CD4-positive, alpha-beta T cell (primary cell): ENCODE data around the gene RUBCN. TPM values are rescaled to one million over a fixed set of nuclear protein-coding genes. Genes with fewer than 3 reads are reported as not detected.
"Not testable (repeated sequence)": the region's sequence is repeated elsewhere in the genome, so short reads cannot be mapped to it uniquely, and the experiment has no call there.

ENCODE experiments used
- ATAC-seq: fragments of 200-7000 bp; cut with Tn5 transposase; one replicate; pipeline ENCODE4 v1.10.0; 2022; ENCODE audit warnings: mild to moderate bottlenecking; ENCODE audit not compliant: poor library complexity
- CTCF ChIA-PET: fragments of 350-600 bp; sonication (Branson Sonifier 250); formaldehyde crosslinking; loops from one replicate; lab custom pipeline; 2021; ENCODE audit warnings: antibody characterized with exemption, inconsistent platforms; lab: Charles Lee
- POLR2A ChIA-PET: fragments of 350-600 bp; sonication (Branson Sonifier 250); formaldehyde crosslinking; loops from one replicate; lab custom pipeline; 2021; ENCODE audit warnings: antibody characterized with exemption, inconsistent platforms; lab: Charles Lee
- DNase-seq, 14 experiments: peaks; one replicate each; pipeline ENCODE4 v3.0.0-alpha.2; 2013 to 2020; ENCODE audit warnings: mixed read lengths in 2 of 14
- H3K27ac ChIP-seq, 2 donors: one replicate each; pipeline versions ENCODE4 v1.5.1 to v1.7.0; 2013; ENCODE audit warnings: low read length in 2 of 2, low read depth in 1 of 2, mild to moderate bottlenecking in 1 of 2
- H3K27me3 ChIP-seq, 2 experiments: 1 replicate in 1 of 2; 2 replicates in 1 of 2; pipeline versions ENCODE4 v1.6.1 to v1.7.0; 2013; ENCODE audit warnings: low read length in 2 of 2, control low read depth in 1 of 2, mild to moderate bottlenecking in 1 of 2, moderate library complexity in 1 of 2; ENCODE audit not compliant: insufficient read depth in 2 of 2, control insufficient read depth in 1 of 2
- H3K36me3 ChIP-seq: one replicate; pipeline ENCODE4 v1.6.1; 2013; ENCODE audit warnings: low read length, control low read depth; ENCODE audit not compliant: insufficient read depth
- H3K4me1 ChIP-seq: one replicate; pipeline ENCODE4 v1.6.1; 2013; ENCODE audit warnings: low read length, control low read depth; ENCODE audit not compliant: insufficient read depth
- H3K4me3 ChIP-seq: one replicate; pipeline ENCODE4 v1.5.1; 2013; ENCODE audit warnings: mild to moderate bottlenecking, low read length, moderate library complexity
- H3K9me3 ChIP-seq, 2 experiments: 1 replicate in 1 of 2; 2 replicates in 1 of 2; pipeline versions ENCODE4 v1.6.1 to v1.7.0; 2013; ENCODE audit warnings: low read length in 2 of 2, mild to moderate bottlenecking in 2 of 2, control low read depth in 1 of 2, moderate library complexity in 1 of 2; ENCODE audit not compliant: control insufficient read depth in 1 of 2, insufficient read depth in 1 of 2
- H3K27ac Mint-ChIP-seq: one replicate; pipeline ENCODE4 v1.8.0; 2020; ENCODE audit warnings: mixed read lengths
- H3K27me3 Mint-ChIP-seq: one replicate; pipeline ENCODE4 v1.8.0; 2021; ENCODE audit warnings: mixed read lengths
- H3K36me3 Mint-ChIP-seq: one replicate; pipeline ENCODE4 v1.8.0; 2021; ENCODE audit warnings: low read depth, mixed read lengths
- H3K4me1 Mint-ChIP-seq: one replicate; pipeline ENCODE4 v1.8.0; 2021; ENCODE audit warnings: low read depth, mixed read lengths
- H3K4me3 Mint-ChIP-seq: one replicate; pipeline ENCODE4 v1.8.0; 2020; ENCODE audit warnings: mild to moderate bottlenecking, mixed read lengths
- H3K9me3 Mint-ChIP-seq: one replicate; pipeline ENCODE4 v1.8.0; 2020; ENCODE audit warnings: mixed read lengths
- intact Hi-C, 2 experiments: fragments of 100-400 bp; cut with DNase I in 1 of 2; cut with micrococcal nuclease in 1 of 2; formaldehyde crosslinking; loops; one replicate each; pipeline versions ENCODE4 v1.15.1 to v1.9.0; 2023 to 2025; cut with DNase I, micrococcal nuclease
- total RNA-seq, 174 experiments: library from RNA in 2 of 174; stranded (reverse) in 2 of 174; gene quantifications; one replicate each; pipeline ENCODE4 v1.2.3 and lab custom pipeline; 2021 to 2026
- TF ChIP-seq, protein P1 (sequence below): fragments of 200-600 bp; IDR thresholded peaks from one replicate; pipeline ENCODE4 v1.8.0; 2022; ENCODE audit warnings: antibody characterized with exemption, mild to moderate bottlenecking

The RUBCN gene
- total RNA-seq, 2 experiments from 2014 or later = 35.3 to 38.9 TPM

GRCh38 chr3:197730200-197730599, 6.5 kb downstream of the RUBCN start:
- H3K9me3 Mint-ChIP-seq = no peaks in the 10 kb centered on the region
- POLR2A ChIA-PET = interaction anchor here (0.6 to 1.4 kb wide), 4 partner anchors 18 to 131 kb away, joined by 3 read pairs; no protein-coding TSS in a partner anchor
- Histone ChIP-seq H3K9me3 (no peaks in the 10 kb centered on the region), H3K27ac (no peak overlapping the region), H3K36me3 (peaks cover 4% of the 10 kb centered on the region), H3K4me1 (peaks cover 17% of the 10 kb centered on the region), H3K4me3 (no peak overlapping the region), H3K27me3 (no peaks in the 10 kb centered on the region)
- ATAC-seq = peak; percentile 68
- TF ChIP-seq, protein P1, sequence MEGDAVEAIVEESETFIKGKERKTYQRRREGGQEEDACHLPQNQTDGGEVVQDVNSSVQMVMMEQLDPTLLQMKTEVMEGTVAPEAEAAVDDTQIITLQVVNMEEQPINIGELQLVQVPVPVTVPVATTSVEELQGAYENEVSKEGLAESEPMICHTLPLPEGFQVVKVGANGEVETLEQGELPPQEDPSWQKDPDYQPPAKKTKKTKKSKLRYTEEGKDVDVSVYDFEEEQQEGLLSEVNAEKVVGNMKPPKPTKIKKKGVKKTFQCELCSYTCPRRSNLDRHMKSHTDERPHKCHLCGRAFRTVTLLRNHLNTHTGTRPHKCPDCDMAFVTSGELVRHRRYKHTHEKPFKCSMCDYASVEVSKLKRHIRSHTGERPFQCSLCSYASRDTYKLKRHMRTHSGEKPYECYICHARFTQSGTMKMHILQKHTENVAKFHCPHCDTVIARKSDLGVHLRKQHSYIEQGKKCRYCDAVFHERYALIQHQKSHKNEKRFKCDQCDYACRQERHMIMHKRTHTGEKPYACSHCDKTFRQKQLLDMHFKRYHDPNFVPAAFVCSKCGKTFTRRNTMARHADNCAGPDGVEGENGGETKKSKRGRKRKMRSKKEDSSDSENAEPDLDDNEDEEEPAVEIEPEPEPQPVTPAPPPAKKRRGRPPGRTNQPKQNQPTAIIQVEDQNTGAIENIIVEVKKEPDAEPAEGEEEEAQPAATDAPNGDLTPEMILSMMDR = no peak
- H3K27ac Mint-ChIP-seq = peak overlapping the region; percentile 49
- CTCF ChIA-PET = interaction anchor here (1.4 kb wide), 1 partner anchor 131 kb away, joined by 3 read pairs; no protein-coding TSS in a partner anchor
- H3K36me3 Mint-ChIP-seq = peaks cover 17% of the 10 kb centered on the region
- H3K4me3 Mint-ChIP-seq = peak overlapping the region; percentile 56
- H3K4me1 Mint-ChIP-seq = peaks cover 42% of the 10 kb centered on the region
- H3K27me3 Mint-ChIP-seq = no peaks in the 10 kb centered on the region
- DNase-seq = peak in 2 of 14 experiments; percentile 45
- intact Hi-C loops = no loop called here

- Mint-ChIP-seq H3K27ac (peak overlapping the region; percentile 3), H3K9me3 (no peaks in the 10 kb centered on the region), H3K4me3 (no peak overlapping the region), H3K4me1 (peaks cover 31% of the 10 kb centered on the region), H3K36me3 (peaks cover 21% of the 10 kb centered on the region), H3K27me3 (no peaks in the 10 kb centered on the region)
- intact Hi-C loops = no loop called here
- Histone ChIP-seq H3K4me1 (peaks cover 8% of the 10 kb centered on the region), H3K9me3 (no peaks in the 10 kb centered on the region), H3K27ac (no peak overlapping the region), H3K27me3 (no peaks in the 10 kb centered on the region), H3K36me3 (peaks cover 4% of the 10 kb centered on the region), H3K4me3 (no peak overlapping the region)
- ATAC-seq (no peak), DNase-seq (no peak)
- TF ChIP-seq, protein P1 = no peak
- CTCF ChIA-PET = no interaction called here
- POLR2A ChIA-PET = interaction anchor here (1.7 kb wide), 1 partner anchor 9 kb away, joined by 3 read pairs; no protein-coding TSS in a partner anchor
Observed at GRCh38 chr3:197728487-197728886, 8.2 kb downstream of the RUBCN start.

- H3K27me3 Mint-ChIP-seq, H3K36me3 ChIP-seq, DNase-seq, H3K27ac ChIP-seq, H3K9me3 ChIP-seq, intact Hi-C loops, ATAC-seq, H3K9me3 Mint-ChIP-seq, H3K27me3 ChIP-seq, H3K4me1 ChIP-seq, H3K4me3 Mint-ChIP-seq, H3K4me3 ChIP-seq, CTCF ChIA-PET, POLR2A ChIA-PET: not testable (repeated sequence)
- peak overlapping the region; percentile 3 for H3K27ac Mint-ChIP-seq
- peaks cover 29% of the 10 kb centered on the region for H3K4me1 Mint-ChIP-seq
- peaks cover 22% of the 10 kb centered on the region for H3K36me3 Mint-ChIP-seq
Observed at GRCh38 chr3:197727878-197728277, 8.8 kb downstream of the RUBCN start.

DNA sequence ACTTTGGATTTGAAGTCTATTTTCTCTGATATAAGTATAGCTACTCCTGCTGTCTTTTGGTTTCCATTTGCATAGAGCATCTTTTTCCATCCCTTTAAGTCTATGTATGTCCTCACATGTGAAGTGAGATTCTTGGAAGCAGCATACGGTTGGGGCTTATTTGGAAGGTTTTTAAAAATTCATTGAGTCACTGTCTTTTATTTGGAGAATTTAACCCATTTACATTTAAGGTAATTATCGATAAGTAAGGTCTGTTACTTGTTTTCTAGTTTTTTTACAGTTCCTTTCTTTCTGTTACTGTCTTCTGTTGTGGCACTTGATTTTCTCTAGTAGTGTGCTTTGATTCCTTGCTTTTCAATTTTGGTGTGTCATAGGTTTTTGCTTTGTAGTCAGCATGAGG, 14.0 kb downstream of the RUBCN start:
- Histone ChIP-seq H3K27me3 (no peaks in the 10 kb centered on the region), H3K36me3 (peaks cover 3% of the 10 kb centered on the region), H3K27ac (no peak overlapping the region), H3K4me3 (no peak overlapping the region), H3K9me3 (peaks cover 0 to 3% of the 10 kb centered on the region in 2 experiments), H3K4me1 (no peaks in the 10 kb centered on the region)
- Mint-ChIP-seq H3K27me3 (no peaks in the 10 kb centered on the region), H3K9me3 (peaks cover 2% of the 10 kb centered on the region), H3K4me3 (no peak overlapping the region), H3K36me3 (peaks cover 49% of the 10 kb centered on the region), H3K4me1 (peaks cover 8% of the 10 kb centered on the region), H3K27ac (no peak overlapping the region)
- ATAC-seq = no peak
- ChIA-PET POLR2A (interaction anchor here (1.1 kb wide), 1 partner anchor 10 kb away, joined by 4 read pairs; no protein-coding TSS in a partner anchor), CTCF (interaction anchor here (1.3 kb wide), 1 partner anchor 26 kb away, joined by 4 read pairs; no protein-coding TSS in a partner anchor)
- intact Hi-C loops = no loop called here
- DNase-seq = no peak
- TF ChIP-seq, protein P1 = no peak
